B cell (primary cell): ENCODE measurements around the gene SYNJ1. TPM values are rescaled to one million over a fixed set of nuclear protein-coding genes. Genes with fewer than 3 reads are reported as not detected.
"Not testable (repeated sequence)": the region's sequence is repeated elsewhere in the genome, so short reads cannot be mapped to it uniquely, and the experiment has no call there.

ENCODE experiments used
- ATAC-seq: fragments of 200-7000 bp; cut with Tn5 transposase; one replicate; pipeline ENCODE4 v1.10.0; 2021; ENCODE audit warnings: low read depth, mild to moderate bottlenecking, moderate number of reproducible peaks, moderate library complexity
- CTCF ChIA-PET: fragments of 350-600 bp; sonication (Branson Sonifier 250); formaldehyde crosslinking; loops from one replicate; lab custom pipeline; 2021; ENCODE audit warnings: antibody characterized with exemption, inconsistent platforms; lab: Charles Lee
- POLR2A ChIA-PET: fragments of 350-600 bp; sonication (Branson Sonifier 250); formaldehyde crosslinking; loops from one replicate; lab custom pipeline; 2021; ENCODE audit warnings: antibody characterized with exemption; lab: Charles Lee
- DNase-seq: peaks from one replicate; pipeline ENCODE4 v3.0.0; 2013
- H2AFZ ChIP-seq: 2 replicates; pipeline ENCODE4 v1.6.1; 2012; ENCODE audit warnings: mild to moderate bottlenecking, low read depth, low read length; ENCODE audit not compliant: insufficient read depth, poor library complexity, severe bottlenecking
- H3K27ac ChIP-seq, 2 donors: 1 replicate in 1 of 2; 2 replicates in 1 of 2; pipeline ENCODE4 v1.5.1; 2012 to 2013; ENCODE audit warnings: low read length in 2 of 2, mild to moderate bottlenecking in 2 of 2, moderate library complexity in 1 of 2
- H3K27me3 ChIP-seq, 4 experiments: fragments of 200-600 bp in 1 of 4; sonication (generic) in 1 of 4; replicated peaks in 1 of 4; 1 replicate in 2 of 4; 2 replicates in 2 of 4; pipeline versions ENCODE4 v1.6.1 to v1.7.0; 2013 to 2016; ENCODE audit warnings: low read length in 3 of 4, mild to moderate bottlenecking in 2 of 4, mixed read lengths in 1 of 4, moderate library complexity in 1 of 4; ENCODE audit not compliant: insufficient read depth in 4 of 4, control insufficient read depth in 3 of 4; ENCODE audit errors: control extremely low read depth in 1 of 4
- H3K36me3 ChIP-seq, 2 experiments: replicated peaks in 1 of 2; 1 replicate in 1 of 2; 2 replicates in 1 of 2; pipeline versions ENCODE4 v1.6.1 to v1.7.1; 2013; ENCODE audit warnings: low read length in 1 of 2; ENCODE audit not compliant: insufficient read depth in 2 of 2, control insufficient read depth in 1 of 2; ENCODE audit errors: control extremely low read depth in 1 of 2, extremely low read depth in 1 of 2
- H3K4me1 ChIP-seq, 2 donors: fragments of 200-600 bp in 1 of 2; sonication (generic) in 1 of 2; 1 replicate in 1 of 2; 2 replicates in 1 of 2; pipeline versions ENCODE4 v1.5.1 to v1.6.1; 2013 to 2017; ENCODE audit warnings: low read length in 2 of 2; ENCODE audit not compliant: control insufficient read depth in 2 of 2, insufficient read depth in 2 of 2
- H3K4me2 ChIP-seq: replicated peaks from 2 replicates; pipeline ENCODE3; 2012; ENCODE audit warnings: mild to moderate bottlenecking, low read depth, low read length; ENCODE audit not compliant: poor library complexity, severe bottlenecking
- H3K4me3 ChIP-seq, 5 experiments: fragments of 200-600 bp in 1 of 5; sonication (generic) in 1 of 5; 1 replicate in 3 of 5; 2 replicates in 2 of 5; pipeline versions ENCODE4 v1.5.1 to v1.7.0; 2011 to 2016; ENCODE audit warnings: low read length in 4 of 5, mild to moderate bottlenecking in 4 of 5, low read depth in 2 of 5, control low read depth in 1 of 5, moderate library complexity in 1 of 5; ENCODE audit not compliant: insufficient read depth in 1 of 5; ENCODE audit errors: control extremely low read depth in 1 of 5, extremely low read depth in 1 of 5
- H3K79me2 ChIP-seq: fragments of 200-600 bp; sonication (generic); one replicate; pipeline ENCODE4 v1.6.0; 2016; ENCODE audit warnings: low read length; ENCODE audit not compliant: control insufficient read depth, insufficient read depth
- H3K9ac ChIP-seq: fragments of 200-600 bp; sonication (generic); 2 replicates; pipeline ENCODE4 v1.6.1; 2017; ENCODE audit warnings: mild to moderate bottlenecking, low read length, moderate library complexity
- H3K9me3 ChIP-seq, 3 donors: one replicate each; pipeline versions ENCODE4 v1.6.1 to v1.7.1; 2013; ENCODE audit warnings: low read length in 2 of 3; ENCODE audit not compliant: control insufficient read depth in 2 of 3, insufficient read depth in 1 of 3; ENCODE audit errors: control extremely low read depth in 1 of 3
- H4K20me1 ChIP-seq: 2 replicates; pipeline ENCODE4 v1.6.0; 2012; ENCODE audit warnings: mild to moderate bottlenecking, low read length; ENCODE audit not compliant: insufficient read depth, control insufficient read depth, poor library complexity, severe bottlenecking
- H3K27ac Mint-ChIP-seq: one replicate; pipeline ENCODE4 v1.8.0; 2021; ENCODE audit warnings: mixed read lengths
- H3K27me3 Mint-ChIP-seq: one replicate; pipeline ENCODE4 v1.8.0; 2021; ENCODE audit warnings: mixed read lengths
- H3K4me1 Mint-ChIP-seq: one replicate; pipeline ENCODE4 v1.8.0; 2021; ENCODE audit warnings: mixed read lengths
- H3K4me3 Mint-ChIP-seq: one replicate; pipeline ENCODE4 v1.8.0; 2021; ENCODE audit warnings: mixed read lengths
- H3K9me3 Mint-ChIP-seq: one replicate; pipeline ENCODE4 v1.8.0; 2022; ENCODE audit warnings: mixed read lengths; ENCODE audit not compliant: insufficient read depth
- CTCF ChIP-seq: fragments of 200-600 bp; IDR thresholded peaks from one replicate; pipeline ENCODE4 v1.8.0; 2022; ENCODE audit warnings: antibody characterized with exemption, mild to moderate bottlenecking
- EZH2 ChIP-seq: IDR thresholded peaks from 2 replicates; pipeline ENCODE4 v1.6.1; 2012; ENCODE audit warnings: borderline replicate concordance, low read depth, mild to moderate bottlenecking, moderate library complexity, low read length; ENCODE audit not compliant: insufficient read depth, poor library complexity, severe bottlenecking
- WGBS: methylation state at CpG from one replicate; pipeline ENCODE4 v1.1.5; 2013; ENCODE audit warnings: missing lambda C conversion rate; ENCODE audit not compliant: insufficient coverage; 5-methylcytosine and 5-hydroxymethylcytosine counted together
- intact Hi-C: fragments of 100-400 bp; cut with micrococcal nuclease; formaldehyde crosslinking; loops from one replicate; pipeline ENCODE4 v1.10.0; 2022
- polyA plus RNA-seq: library from polyadenylated mRNA; depleted of rRNA; stranded (reverse); fragments of >200 nt; gene quantifications from 2 replicates; pipeline ENCODE4 v1.2.3, GENCODE V29; 2012
- total RNA-seq, 2 donors: library from RNA; stranded (reverse); fragments of 120-200 nt in 1 of 2; gene quantifications; 1 replicate in 1 of 2; 2 replicates in 1 of 2; pipeline versions ENCODE4 v1.2.3 to v1.2.4, GENCODE V29; 2013 to 2022

Gene SYNJ1
- total and polyA plus RNA-seq, 2 donors (not counting 1 experiment from before 2014, with no cell fraction given): 2.2 to 9.4 TPM

GRCh38 chr21:32739946-32740345 is 12.1 kb upstream of the SYNJ1 start:
- Histone ChIP-seq H3K79me2 (no peaks in the 10 kb centered on the region), H2AFZ (no peak overlapping the region), H4K20me1 (no peaks in the 10 kb centered on the region), H3K27ac (no peak overlapping the region), H3K4me1 (no peaks in the 10 kb centered on the region), H3K4me3 (no peak overlapping the region), H3K9ac (no peak overlapping the region), H3K4me2 (no peak overlapping the region), H3K9me3 (no peaks in the 10 kb centered on the region), H3K27me3 (no peaks in the 10 kb centered on the region), H3K36me3 (peaks cover 2 to 46% of the 10 kb centered on the region in 2 experiments)
- no peak overlapping the region for H3K4me3 Mint-ChIP-seq
- WGBS: 100% methylated on average over 1 of the region's 2 CpGs
- DNase-seq (no peak), ATAC-seq (no peak)
- H3K4me1 Mint-ChIP-seq: no peaks in the 10 kb centered on the region
- TF ChIP-seq CTCF (no peak), EZH2 (no peak)
- H3K27me3 Mint-ChIP-seq: no peaks in the 10 kb centered on the region
- CTCF ChIA-PET: interaction anchor here (0.7 kb wide), 1 partner anchor 50 kb away, joined by 3 read pairs; no protein-coding TSS in a partner anchor
- H3K9me3 Mint-ChIP-seq: no peaks in the 10 kb centered on the region
- intact Hi-C loops: no loop called here
- H3K27ac Mint-ChIP-seq: no peak overlapping the region
- POLR2A ChIA-PET: interaction anchor here (0.7 kb wide), 1 partner anchor 484 kb away, joined by 13 read pairs; no protein-coding TSS in a partner anchor

GRCh38 chr21:32736083-32736482 is 8.3 kb upstream of the SYNJ1 start:
- H3K27ac ChIP-seq, H3K4me2 ChIP-seq, H3K27me3 ChIP-seq, H3K27me3 Mint-ChIP-seq, intact Hi-C loops, H3K4me3 Mint-ChIP-seq, POLR2A ChIA-PET, H3K9me3 Mint-ChIP-seq, H3K27ac Mint-ChIP-seq, H3K4me3 ChIP-seq, DNase-seq, H4K20me1 ChIP-seq, CTCF ChIA-PET, H3K4me1 ChIP-seq, H3K79me2 ChIP-seq, H2AFZ ChIP-seq, H3K9ac ChIP-seq, H3K9me3 ChIP-seq, H3K4me1 Mint-ChIP-seq, ATAC-seq: not testable (repeated sequence)
- no CpG with 5 or more reads among the region's 4 CpGs for WGBS
- H3K36me3 ChIP-seq: peaks cover 2 to 15% of the 10 kb centered on the region in 2 experiments
